GM12878 (cell line): ENCODE results near the gene UNG. TPM values are rescaled to one million over a fixed set of nuclear protein-coding genes. Genes with fewer than 3 reads are reported as not detected.

Experiments used
- ATAC-seq: fragments of 200-7000 bp; cut with Tn5 transposase; 3 replicates; pipeline ENCODE4 v1.9.1; 2020; ENCODE audit warnings: mild to moderate bottlenecking, moderate library complexity
- BruUV-seq: library from RNA; stranded (reverse); fragments of 400-500 nt; replicated peaks from 2 replicates; lab custom pipeline; 2021; lab: Mats Ljungman, UMichigan
- CTCF ChIA-PET: fragments of 300-600 bp; sonication (Branson Sonifier 250); formaldehyde crosslinking; extraction: SDS; loops from one replicate; lab custom pipeline; 2021; ENCODE audit warnings: inconsistent platforms; lab: Yijun Ruan, JAX
- POLR2A ChIA-PET: fragments of 350-600 bp; formaldehyde crosslinking; extraction: SDS; loops from one replicate; lab custom pipeline; 2021; ENCODE audit warnings: inconsistent platforms; lab: Charles Lee
- RAD21 ChIA-PET: fragments of 300-600 bp; sonication (Branson Sonifier 250); formaldehyde crosslinking; loops from one replicate; lab custom pipeline; 2023; ENCODE audit warnings: antibody characterized with exemption; ENCODE audit not compliant: unreplicated experiment; lab: Charles Lee
- SMC1A ChIA-PET: fragments of 300-600 bp; sonication (Branson Sonifier 250); formaldehyde crosslinking; loops from one replicate; lab custom pipeline; 2023; ENCODE audit not compliant: unreplicated experiment, uncharacterized antibody; lab: Charles Lee
- DNase-seq: peaks from one replicate; pipeline ENCODE4 v3.0.0-alpha.2; 2011; ENCODE audit warnings: low read depth, low spot score
- FAIRE-seq: peaks from 3 replicates; lab custom pipeline; 2011; peaks lifted over from hg19 to GRCh38; lab: Jason Lieb, UNC
- H2AFZ ChIP-seq: 2 replicates; pipeline ENCODE4 v1.6.0; 2011; ENCODE audit warnings: low read depth, low read length, control low read depth; ENCODE audit not compliant: control insufficient read depth
- H3K27ac ChIP-seq: 2 replicates; pipeline ENCODE4 v1.5.1; 2011; ENCODE audit warnings: control low read depth; ENCODE audit not compliant: control insufficient read depth, insufficient read depth
- H3K27me3 ChIP-seq, 2 experiments: replicated peaks in 1 of 2; 2 replicates each; pipeline versions ENCODE4 v1.6.0 to v1.6.1; 2011; ENCODE audit warnings: low read length in 1 of 2; ENCODE audit not compliant: control insufficient read depth in 2 of 2, insufficient read depth in 2 of 2
- H3K36me3 ChIP-seq, 2 experiments: 2 replicates each; pipeline ENCODE4 v1.5.1; 2011; ENCODE audit warnings: low read length in 1 of 2; ENCODE audit not compliant: control insufficient read depth in 2 of 2, insufficient read depth in 2 of 2
- H3K4me1 ChIP-seq: 2 replicates; pipeline ENCODE4 v1.6.1; 2011; ENCODE audit warnings: mild to moderate bottlenecking, low read length, moderate library complexity, mixed read lengths; ENCODE audit not compliant: control insufficient read depth, insufficient read depth
- H3K4me2 ChIP-seq: 2 replicates; pipeline ENCODE4 v1.6.0; 2011; ENCODE audit warnings: control low read depth; ENCODE audit not compliant: control insufficient read depth, insufficient read depth
- H3K4me3 ChIP-seq: fragments of 200-600 bp; sonication (generic); 2 replicates; pipeline ENCODE4 v1.5.1; 2016
- H3K79me2 ChIP-seq: 2 replicates; pipeline ENCODE4 v1.6.0; 2011; ENCODE audit warnings: low read length; ENCODE audit not compliant: control insufficient read depth, insufficient read depth
- H3K9ac ChIP-seq: 2 replicates; pipeline ENCODE4 v1.8.0; 2011; ENCODE audit warnings: low read length, control low read depth, mixed read lengths; ENCODE audit not compliant: control insufficient read depth, insufficient read depth
- H3K9me3 ChIP-seq: replicated peaks from 3 replicates; pipeline ENCODE4 v1.5.1; 2011; ENCODE audit warnings: mild to moderate bottlenecking, low read length; ENCODE audit not compliant: control insufficient read depth, insufficient read depth
- H4K20me1 ChIP-seq: 2 replicates; pipeline ENCODE4 v1.6.0; 2011; ENCODE audit not compliant: control insufficient read depth, insufficient read depth
- CHD1 ChIP-seq: IDR thresholded peaks from 2 replicates; pipeline ENCODE4 v1.6.1; 2012; ENCODE audit warnings: low read depth, low read length, improper control_type of control experiment
- EED ChIP-seq: sonication (generic); IDR thresholded peaks from 2 replicates; pipeline ENCODE4 v1.6.1; 2016; ENCODE audit warnings: antibody characterized with exemption, low read depth
- EGR1 ChIP-seq, 2 experiments: IDR thresholded peaks; 1 replicate in 1 of 2; 2 replicates in 1 of 2; pipeline ENCODE4 v1.6.1; 2011 to 2012; ENCODE audit warnings: low read depth in 2 of 2, low read length in 2 of 2, borderline replicate concordance in 1 of 2, mild to moderate bottlenecking in 1 of 2, moderate library complexity in 1 of 2
- RBBP5 ChIP-seq: fragments of 200-600 bp; sonication (generic); conservative IDR thresholded peaks from 2 replicates; pipeline ENCODE4 v1.6.1; 2016
- YBX1 ChIP-seq: fragments of 450-650 bp; IDR thresholded peaks from 2 replicates; pipeline ENCODE4 v1.6.1; 2016; ENCODE audit warnings: antibody characterized with exemption
- ZNF384 ChIP-seq: IDR thresholded peaks from 2 replicates; pipeline ENCODE4 v1.6.1; 2012; ENCODE audit warnings: low read depth, mild to moderate bottlenecking, low read length, improper control_type of control experiment, borderline replicate concordance
- WGBS: methylation state at CpG from one replicate; pipeline ENCODE4 v1.1.6; 2016; ENCODE audit warnings: low lambda C conversion rate; ENCODE audit not compliant: insufficient replicate concordance, insufficient coverage; ENCODE audit errors: missing lambda C conversion rate; 5-methylcytosine and 5-hydroxymethylcytosine counted together
- in situ Hi-C: fragments of 300-500 bp; cut with MboI; formaldehyde crosslinking; loops from 9 replicates; pipeline ENCODE4 v1.14.3; 2018; ENCODE audit warnings: mixed read lengths
- intact Hi-C: fragments of 100-400 bp; cut with micrococcal nuclease; formaldehyde crosslinking; loops from one replicate; pipeline ENCODE4 v1.14.2; 2022; ENCODE audit not compliant: unreplicated experiment
- polyA plus RNA-seq, 11 experiments: library from polyadenylated mRNA; depleted of rRNA in 4 of 11; unstranded in 6 of 11; stranded (reverse) in 5 of 11; fragments of >200 nt; fragmentation: Nextera tagmentation in 4 of 11; fragmentation: Illumina TruSeq in 1 of 11; extraction: Ambion mirVana in 4 of 11; extraction: Trizol in 1 of 11; gene quantifications; 1 replicate in 1 of 11; 2 replicates in 10 of 11; pipeline versions ENCODE4 v1.2.1 to v1.2.3, GENCODE V29; 2011 to 2016; ENCODE audit warnings: inconsistent platforms in 2 of 11, missing spikeins in 2 of 11, low read depth in 1 of 11
- total RNA-seq, 4 experiments: library from RNA; depleted of rRNA in 3 of 4; stranded (reverse); fragments of >200 nt in 3 of 4; fragmentation: Illumina TruSeq in 1 of 4; extraction: Trizol in 1 of 4; gene quantifications; 2 replicates each; pipeline versions ENCODE4 v1.2.1 to v1.2.3, GENCODE V29; 2013 to 2021
- TF ChIP-seq, protein P1 (sequence below): IDR thresholded peaks from 2 replicates; pipeline ENCODE4 v1.6.1; 2011; ENCODE audit warnings: low read depth, mild to moderate bottlenecking, low read length, moderate library complexity, borderline replicate concordance; ENCODE audit errors: extremely low read depth
- TF ChIP-seq, protein P2 (sequence below): IDR thresholded peaks from 2 replicates; pipeline ENCODE4 v1.6.1; 2012; ENCODE audit warnings: mild to moderate bottlenecking, low read depth, low read length

UNG gene
- total and polyA plus RNA-seq, 10 of the 15 experiments (the other 5 are each of a cell fraction or from before 2014, with no cell fraction given): 9.5 to 81.9 (median 48.2) TPM

DNA sequence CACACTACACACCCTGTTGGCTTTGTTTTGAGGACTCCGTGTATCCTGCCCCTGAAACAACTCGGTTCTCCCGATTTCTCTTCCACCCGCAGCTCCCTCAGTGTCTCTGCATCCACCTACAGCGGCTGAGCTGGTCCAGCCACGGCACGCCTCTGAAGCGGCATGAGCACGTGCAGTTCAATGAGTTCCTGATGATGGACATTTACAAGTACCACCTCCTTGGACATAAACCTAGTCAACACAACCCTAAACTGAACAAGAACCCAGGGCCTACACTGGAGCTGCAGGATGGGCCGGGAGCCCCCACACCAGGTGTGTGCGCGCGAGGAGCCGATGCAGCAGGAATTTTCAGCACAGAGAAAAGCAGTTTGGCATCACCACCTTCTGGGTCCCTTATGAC lies 14.6 kb upstream of the UNG start:
- Histone ChIP-seq H3K4me3 (no peak overlapping the region), H4K20me1 (no peaks in the 10 kb centered on the region), H3K27ac (no peak overlapping the region), H3K9ac (no peak overlapping the region), H3K79me2 (no peaks in the 10 kb centered on the region), H3K9me3 (no peaks in the 10 kb centered on the region; the same call in 2 of the 3 replicates), H3K36me3 (peaks cover 2 to 11% of the 10 kb centered on the region in 2 experiments), H3K4me1 (no peaks in the 10 kb centered on the region), H2AFZ (no peak overlapping the region), H3K27me3 (no peaks in the 10 kb centered on the region), H3K4me2 (no peak overlapping the region)
- WGBS: 96% methylated on average over 14 of the region's 14 CpGs
- TF ChIP-seq YBX1 (no peak), CHD1 (no peak), EGR1 (IDR thresholded peaks at IDR 0.05; ENCODE audit: borderline replicate concordance in 1 of 2, low read depth in 2 of 2, low read length in 2 of 2) (no peak), ZNF384 (no peak), RBBP5 (no peak), EED (no peak)
- TF ChIP-seq, protein P1, sequence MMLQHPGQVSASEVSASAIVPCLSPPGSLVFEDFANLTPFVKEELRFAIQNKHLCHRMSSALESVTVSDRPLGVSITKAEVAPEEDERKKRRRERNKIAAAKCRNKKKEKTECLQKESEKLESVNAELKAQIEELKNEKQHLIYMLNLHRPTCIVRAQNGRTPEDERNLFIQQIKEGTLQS: no peak
- TF ChIP-seq, protein P2, sequence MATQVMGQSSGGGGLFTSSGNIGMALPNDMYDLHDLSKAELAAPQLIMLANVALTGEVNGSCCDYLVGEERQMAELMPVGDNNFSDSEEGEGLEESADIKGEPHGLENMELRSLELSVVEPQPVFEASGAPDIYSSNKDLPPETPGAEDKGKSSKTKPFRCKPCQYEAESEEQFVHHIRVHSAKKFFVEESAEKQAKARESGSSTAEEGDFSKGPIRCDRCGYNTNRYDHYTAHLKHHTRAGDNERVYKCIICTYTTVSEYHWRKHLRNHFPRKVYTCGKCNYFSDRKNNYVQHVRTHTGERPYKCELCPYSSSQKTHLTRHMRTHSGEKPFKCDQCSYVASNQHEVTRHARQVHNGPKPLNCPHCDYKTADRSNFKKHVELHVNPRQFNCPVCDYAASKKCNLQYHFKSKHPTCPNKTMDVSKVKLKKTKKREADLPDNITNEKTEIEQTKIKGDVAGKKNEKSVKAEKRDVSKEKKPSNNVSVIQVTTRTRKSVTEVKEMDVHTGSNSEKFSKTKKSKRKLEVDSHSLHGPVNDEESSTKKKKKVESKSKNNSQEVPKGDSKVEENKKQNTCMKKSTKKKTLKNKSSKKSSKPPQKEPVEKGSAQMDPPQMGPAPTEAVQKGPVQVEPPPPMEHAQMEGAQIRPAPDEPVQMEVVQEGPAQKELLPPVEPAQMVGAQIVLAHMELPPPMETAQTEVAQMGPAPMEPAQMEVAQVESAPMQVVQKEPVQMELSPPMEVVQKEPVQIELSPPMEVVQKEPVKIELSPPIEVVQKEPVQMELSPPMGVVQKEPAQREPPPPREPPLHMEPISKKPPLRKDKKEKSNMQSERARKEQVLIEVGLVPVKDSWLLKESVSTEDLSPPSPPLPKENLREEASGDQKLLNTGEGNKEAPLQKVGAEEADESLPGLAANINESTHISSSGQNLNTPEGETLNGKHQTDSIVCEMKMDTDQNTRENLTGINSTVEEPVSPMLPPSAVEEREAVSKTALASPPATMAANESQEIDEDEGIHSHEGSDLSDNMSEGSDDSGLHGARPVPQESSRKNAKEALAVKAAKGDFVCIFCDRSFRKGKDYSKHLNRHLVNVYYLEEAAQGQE: no peak
- no TSS peak for BruUV-seq
- CTCF ChIA-PET: no interaction called here
- RAD21 ChIA-PET: no interaction called here
- SMC1A ChIA-PET: no interaction called here
- in situ Hi-C loops (no loop called here), intact Hi-C loops (no loop called here)
- no peak for DNase-seq
- no peak for ATAC-seq
- POLR2A ChIA-PET: no interaction called here
- no peak for FAIRE-seq
